Neural progenitor cell (in vitro differentiated cells): Measurements from ENCODE around the gene ARHGAP33. TPM values are rescaled to one million over a fixed set of nuclear protein-coding genes. Genes with fewer than 3 reads are reported as not detected.

Source experiments
- DNase-seq: peaks from one replicate; pipeline ENCODE4 v3.0.0-alpha.2; 2016; ENCODE audit warnings: low spot score
- H2AFZ ChIP-seq: fragments of 200-600 bp; sonication (generic); replicated peaks from 2 replicates; pipeline ENCODE4 v1.6.1; 2016; ENCODE audit warnings: antibody characterized with exemption
- H3F3A ChIP-seq: fragments of 200-600 bp; sonication (generic); 2 replicates; pipeline ENCODE4 v1.6.1; 2016; ENCODE audit warnings: antibody characterized with exemption, low read depth
- H3K27ac ChIP-seq: fragments of 200-600 bp; sonication (generic); 2 replicates; pipeline ENCODE4 v1.5.1; 2016; ENCODE audit warnings: mild to moderate bottlenecking
- H3K27me3 ChIP-seq: fragments of 200-600 bp; sonication (generic); 2 replicates; pipeline ENCODE4 v1.6.1; 2016; ENCODE audit warnings: mild to moderate bottlenecking, moderate library complexity
- H3K36me3 ChIP-seq: fragments of 200-600 bp; sonication (generic); 2 replicates; pipeline ENCODE4 v1.5.1; 2016
- H3K4me1 ChIP-seq: fragments of 200-600 bp; sonication (generic); 2 replicates; pipeline ENCODE4 v1.6.1; 2016; ENCODE audit warnings: mixed run types
- H3K4me2 ChIP-seq: fragments of 200-600 bp; sonication (generic); 2 replicates; pipeline ENCODE4 v1.6.1; 2016
- H3K4me3 ChIP-seq: fragments of 200-600 bp; sonication (generic); 2 replicates; pipeline ENCODE4 v1.5.1; 2016
- H3K79me2 ChIP-seq: fragments of 200-600 bp; sonication (generic); 2 replicates; pipeline ENCODE4 v1.6.1; 2016; ENCODE audit warnings: low read depth
- H3K9ac ChIP-seq: fragments of 200-600 bp; sonication (generic); 2 replicates; pipeline ENCODE4 v1.6.1; 2016
- H3K9me3 ChIP-seq: fragments of 200-600 bp; sonication (generic); 2 replicates; pipeline ENCODE4 v1.5.1; 2016; ENCODE audit warnings: low read depth
- H4K20me1 ChIP-seq: fragments of 200-600 bp; sonication (generic); 2 replicates; pipeline ENCODE4 v1.6.1; 2016; ENCODE audit warnings: low read depth
- H3K27ac Mint-ChIP-seq: 3 replicates; pipeline ENCODE4 v1.8.0; 2021; ENCODE audit warnings: mixed read lengths
- H3K27me3 Mint-ChIP-seq: 2 replicates; pipeline ENCODE4 v1.8.0; 2022; ENCODE audit warnings: low read depth, mild to moderate bottlenecking, inconsistent platforms, moderate library complexity, mixed read lengths; ENCODE audit not compliant: insufficient read depth
- H3K36me3 Mint-ChIP-seq: 3 replicates; pipeline ENCODE4 v1.8.0; 2021; ENCODE audit warnings: mixed read lengths
- H3K4me1 Mint-ChIP-seq: 3 replicates; pipeline ENCODE4 v1.8.0; 2021; ENCODE audit warnings: mixed read lengths
- H3K4me3 Mint-ChIP-seq: 3 replicates; pipeline ENCODE4 v1.8.0; 2021; ENCODE audit warnings: mild to moderate bottlenecking, moderate library complexity, mixed read lengths
- H3K9me3 Mint-ChIP-seq: 3 replicates; pipeline ENCODE4 v1.8.0; 2020; ENCODE audit warnings: mixed read lengths
- CTCF ChIP-seq: fragments of 200-600 bp; sonication (generic); IDR thresholded peaks from 2 replicates; pipeline ENCODE4 v1.5.1; 2017; ENCODE audit warnings: antibody characterized with exemption, mild to moderate bottlenecking
- EZH2 ChIP-seq: fragments of 200-600 bp; sonication (generic); IDR thresholded peaks from 2 replicates; pipeline ENCODE4 v1.6.1; 2017; ENCODE audit warnings: antibody characterized with exemption, mild to moderate bottlenecking, moderate library complexity
- EZH2phosphoT487 ChIP-seq: fragments of 200-600 bp; sonication (generic); IDR thresholded peaks from 2 replicates; pipeline ENCODE4 v1.6.1; 2017; ENCODE audit warnings: antibody characterized with exemption
- total RNA-seq: library from RNA; depleted of rRNA; stranded (reverse); fragments of >200 nt; gene quantifications from 2 replicates; pipeline ENCODE4 v1.2.3, GENCODE V29; 2015; ENCODE audit warnings: low replicate concordance

ARHGAP33 gene
- total RNA-seq, 1 donor from 2014 or later: 6.5 TPM

DNA sequence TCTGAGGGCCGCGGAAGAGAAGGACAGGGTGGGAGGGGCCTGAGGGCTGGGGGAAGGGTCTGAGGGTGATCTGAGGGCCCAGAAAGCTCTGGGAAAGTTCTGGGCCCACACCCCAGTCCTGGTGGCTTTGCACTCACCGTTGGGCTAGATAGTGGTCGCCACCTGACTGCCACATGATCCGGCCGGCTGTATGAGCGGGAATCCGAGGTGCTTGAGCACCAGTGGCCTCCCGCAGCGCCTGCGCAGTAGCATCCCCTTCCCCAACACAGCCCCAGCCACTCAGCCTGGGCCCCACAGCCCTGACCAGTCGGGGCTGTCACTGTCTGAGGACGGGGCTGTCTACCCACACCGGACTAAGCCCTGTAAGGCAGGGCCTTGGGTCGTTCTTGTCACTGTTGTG lies 22.3 kb downstream of the ARHGAP33 start:
- H3K4me3 ChIP-seq: peak overlapping the region; percentile 25
- no peak overlapping the region for H3K4me3 Mint-ChIP-seq
- peaks cover 5% of the 10 kb centered on the region for H3K4me1 Mint-ChIP-seq
- no peaks in the 10 kb centered on the region for H3K36me3 ChIP-seq
- H3F3A ChIP-seq: no peaks in the 10 kb centered on the region
- no peaks in the 10 kb centered on the region for H3K36me3 Mint-ChIP-seq
- no peak overlapping the region for H3K27ac ChIP-seq
- H3K4me2 ChIP-seq: peak overlapping the region; percentile 68
- no peak overlapping the region for H3K27ac Mint-ChIP-seq
- TF ChIP-seq EZH2phosphoT487 (no peak), EZH2 (no peak), CTCF (no peak)
- H3K4me1 ChIP-seq: peaks cover 5% of the 10 kb centered on the region
- H3K9me3 ChIP-seq: no peaks in the 10 kb centered on the region
- no peaks in the 10 kb centered on the region for H4K20me1 ChIP-seq
- H3K27me3 Mint-ChIP-seq: peaks cover 44% of the 10 kb centered on the region
- H3K27me3 ChIP-seq: peaks cover 46% of the 10 kb centered on the region
- no peaks in the 10 kb centered on the region for H3K79me2 ChIP-seq
- no peaks in the 10 kb centered on the region for H3K9me3 Mint-ChIP-seq
- peak; percentile 51 for DNase-seq
- H2AFZ ChIP-seq: peak overlapping the region; percentile 93
- no peak overlapping the region for H3K9ac ChIP-seq

DNA sequence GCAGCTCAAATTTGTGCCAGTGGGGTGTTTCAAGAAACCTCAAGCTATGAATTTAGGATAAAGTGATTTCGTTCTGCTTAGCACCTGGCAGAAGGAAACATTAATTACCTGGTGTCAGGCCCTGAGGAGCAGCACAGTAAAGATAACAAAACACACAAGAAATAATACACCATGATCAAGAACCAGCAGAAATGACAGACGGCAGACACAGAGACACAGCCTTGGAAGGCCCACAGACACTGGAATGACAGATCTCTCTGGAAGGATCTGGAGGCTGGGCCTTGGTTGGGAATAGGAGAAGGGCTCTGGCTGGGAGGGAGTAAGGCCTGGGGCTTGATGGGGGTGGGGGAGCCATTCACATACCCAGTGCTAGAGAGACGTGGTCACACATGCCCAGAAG lies 26.5 kb downstream of the ARHGAP33 start:
- no peaks in the 10 kb centered on the region for H3K36me3 ChIP-seq
- no peak overlapping the region for H3K27ac ChIP-seq
- H3K4me1 Mint-ChIP-seq: peaks cover 4% of the 10 kb centered on the region
- H2AFZ ChIP-seq: no peak overlapping the region
- peaks cover 3% of the 10 kb centered on the region for H3K4me1 ChIP-seq
- H3K79me2 ChIP-seq: no peaks in the 10 kb centered on the region
- H4K20me1 ChIP-seq: no peaks in the 10 kb centered on the region
- no peaks in the 10 kb centered on the region for H3K36me3 Mint-ChIP-seq
- H3K9me3 ChIP-seq: no peaks in the 10 kb centered on the region
- peaks cover 36% of the 10 kb centered on the region for H3K27me3 Mint-ChIP-seq
- no peak overlapping the region for H3K4me3 Mint-ChIP-seq
- H3K9ac ChIP-seq: no peak overlapping the region
- H3K27me3 ChIP-seq: peaks cover 22% of the 10 kb centered on the region
- H3K4me2 ChIP-seq: no peak overlapping the region
- no peak overlapping the region for H3K27ac Mint-ChIP-seq
- no peak overlapping the region for H3K4me3 ChIP-seq
- no peaks in the 10 kb centered on the region for H3F3A ChIP-seq
- no peaks in the 10 kb centered on the region for H3K9me3 Mint-ChIP-seq
- TF ChIP-seq CTCF (no peak), EZH2phosphoT487 (no peak), EZH2 (no peak)
- DNase-seq: no peak

DNA sequence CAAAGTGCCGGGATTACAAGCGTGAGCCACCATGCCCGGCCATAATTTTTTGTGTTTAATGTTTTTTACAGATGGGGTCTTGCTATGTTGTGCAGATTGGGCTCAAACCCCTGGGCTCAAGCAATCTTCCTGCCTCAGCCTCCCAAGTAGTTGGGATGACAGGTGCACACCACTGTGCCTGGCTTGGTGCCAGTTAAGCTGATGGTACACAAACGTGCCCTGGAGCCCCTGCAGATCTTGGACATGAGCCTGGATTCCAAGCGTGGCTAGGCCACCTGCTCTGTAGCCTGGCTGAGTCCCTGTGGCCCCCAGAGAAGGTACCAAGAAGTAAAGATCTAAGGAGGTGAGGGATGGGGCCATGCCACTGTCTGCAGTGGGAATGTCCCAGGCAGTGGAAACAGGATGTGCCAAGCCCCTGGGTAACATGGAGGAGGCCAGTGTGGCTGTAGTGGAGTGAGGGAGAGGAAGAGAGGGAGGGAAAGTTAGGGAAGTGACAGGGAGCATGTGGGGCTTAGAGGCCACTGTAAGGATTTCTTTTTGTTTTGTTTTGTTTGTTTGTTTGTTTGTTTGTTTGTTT lies 30.2 kb downstream of the ARHGAP33 start:
- H3K27ac ChIP-seq: no peak overlapping the region
- no peaks in the 10 kb centered on the region for H3K36me3 ChIP-seq
- H3K79me2 ChIP-seq: no peaks in the 10 kb centered on the region
- no peak overlapping the region for H3K4me2 ChIP-seq
- no peak overlapping the region for H2AFZ ChIP-seq
- H3K4me1 ChIP-seq: no peaks in the 10 kb centered on the region
- no peak overlapping the region for H3K4me3 ChIP-seq
- no peaks in the 10 kb centered on the region for H3K9me3 Mint-ChIP-seq
- H3K4me1 Mint-ChIP-seq: no peaks in the 10 kb centered on the region
- no peaks in the 10 kb centered on the region for H3K9me3 ChIP-seq
- no peak overlapping the region for H3K27ac Mint-ChIP-seq
- H4K20me1 ChIP-seq: no peaks in the 10 kb centered on the region
- H3K36me3 Mint-ChIP-seq: no peaks in the 10 kb centered on the region
- no peak overlapping the region for H3K9ac ChIP-seq
- no peak for DNase-seq
- TF ChIP-seq EZH2 (no peak), EZH2phosphoT487 (no peak), CTCF (no peak)
- no peaks in the 10 kb centered on the region for H3K27me3 ChIP-seq
- H3K4me3 Mint-ChIP-seq: peak overlapping the region; percentile 57
- H3K27me3 Mint-ChIP-seq: peaks cover 16% of the 10 kb centered on the region
- H3F3A ChIP-seq: no peaks in the 10 kb centered on the region
